Suprapubic skin (tissue), 4 donors: Measurements from ENCODE around the gene SF3B5. TPM values are rescaled to one million over a fixed set of nuclear protein-coding genes. Genes with fewer than 3 reads are reported as not detected.
"Not testable (repeated sequence)": the region's sequence is repeated elsewhere in the genome, so short reads cannot be mapped to it uniquely, and the experiment has no call there.

Experiments used
- DNase-seq, 2 donors: peaks; one replicate each; pipeline ENCODE4 v3.0.0-alpha.2; 2019; ENCODE audit warnings: low spot score in 2 of 2
- H3K27ac ChIP-seq: fragments of 200-600 bp; sonication (generic); one replicate; pipeline ENCODE4 v1.5.1; 2019
- H3K27me3 ChIP-seq: fragments of 200-600 bp; sonication (generic); one replicate; pipeline ENCODE4 v1.5.1; 2019
- H3K36me3 ChIP-seq: fragments of 200-600 bp; sonication (generic); one replicate; pipeline ENCODE4 v1.5.1; 2019
- H3K4me1 ChIP-seq: fragments of 200-600 bp; sonication (generic); one replicate; pipeline ENCODE4 v1.5.1; 2019
- H3K4me3 ChIP-seq: fragments of 200-600 bp; sonication (generic); one replicate; pipeline ENCODE4 v1.5.1; 2019; ENCODE audit warnings: mild to moderate bottlenecking
- H3K9me3 ChIP-seq: fragments of 200-600 bp; sonication (generic); one replicate; pipeline ENCODE4 v1.5.1; 2019
- CTCF ChIP-seq, 2 donors: fragments of 200-600 bp in 1 of 2; fragments of 450-650 bp in 1 of 2; sonication (generic) in 1 of 2; IDR thresholded peaks; one replicate each; pipeline ENCODE4 v1.5.1; 2016 to 2019; ENCODE audit warnings: antibody characterized with exemption in 2 of 2, mild to moderate bottlenecking in 1 of 2, moderate library complexity in 1 of 2
- EP300 ChIP-seq: sonication (generic); formaldehyde crosslinking; IDR thresholded peaks from one replicate; pipeline ENCODE4 v1.6.1; 2017; ENCODE audit warnings: antibody characterized with exemption
- POLR2A ChIP-seq, 2 donors: fragments of 450-650 bp; IDR thresholded peaks; one replicate each; pipeline ENCODE4 v1.6.1; 2017; ENCODE audit warnings: antibody characterized with exemption in 2 of 2, mild to moderate bottlenecking in 2 of 2, moderate library complexity in 2 of 2
- POLR2AphosphoS5 ChIP-seq, 3 donors: sonication (generic); formaldehyde crosslinking; IDR thresholded peaks; one replicate each; pipeline ENCODE4 v1.6.1; 2017; ENCODE audit warnings: antibody characterized with exemption in 3 of 3
- WGBS: methylation state at CpG from one replicate; pipeline ENCODE4 v1.1.5; 2018; 5-methylcytosine and 5-hydroxymethylcytosine counted together
- total RNA-seq, 4 donors: library from RNA; depleted of rRNA; stranded (reverse); fragments of >200 nt; gene quantifications; one replicate each; pipeline ENCODE4 v1.1.0, GENCODE V29; 2016

The SF3B5 gene
- total RNA-seq, 4 donors from 2014 or later, result 111 to 218 (median 173) TPM

GRCh38 chr6:144086959-144087358, 8.4 kb downstream of the SF3B5 start:
- no peaks in the 10 kb centered on the region for H3K9me3 ChIP-seq
- no peak for DNase-seq
- 88% methylated on average over 3 of the region's 3 CpGs for WGBS
- TF ChIP-seq POLR2AphosphoS5 (IDR thresholded peaks at IDR 0.05), result no peak
- TF ChIP-seq EP300, result no peak
- TF ChIP-seq CTCF (IDR thresholded peaks at IDR 0.05), result no peak
- TF ChIP-seq POLR2A (IDR thresholded peaks at IDR 0.05), result no peak
- H3K36me3 ChIP-seq, result no peaks in the 10 kb centered on the region
- H3K27me3 ChIP-seq, result no peaks in the 10 kb centered on the region
- H3K27ac ChIP-seq, result no peak overlapping the region
- H3K4me3 ChIP-seq, result no peak overlapping the region
- no peaks in the 10 kb centered on the region for H3K4me1 ChIP-seq

GRCh38 chr6:144083172-144083571, 12.2 kb downstream of the SF3B5 start:
- H3K4me3 ChIP-seq, result no peak overlapping the region
- WGBS, result 91% methylated on average over 1 of the region's 1 CpG
- no peaks in the 10 kb centered on the region for H3K27me3 ChIP-seq
- no peaks in the 10 kb centered on the region for H3K9me3 ChIP-seq
- no peak overlapping the region for H3K27ac ChIP-seq
- no peaks in the 10 kb centered on the region for H3K36me3 ChIP-seq
- no peak for TF ChIP-seq CTCF (IDR thresholded peaks at IDR 0.05)
- TF ChIP-seq POLR2AphosphoS5 (IDR thresholded peaks at IDR 0.05), result no peak
- no peak for TF ChIP-seq POLR2A (IDR thresholded peaks at IDR 0.05)
- no peak for TF ChIP-seq EP300
- DNase-seq, result no peak
- no peaks in the 10 kb centered on the region for H3K4me1 ChIP-seq

- not testable (repeated sequence) for DNase-seq, H3K27ac ChIP-seq, H3K27me3 ChIP-seq, H3K36me3 ChIP-seq, H3K4me1 ChIP-seq, H3K9me3 ChIP-seq, H3K4me3 ChIP-seq
- 95% methylated on average over 3 of the region's 3 CpGs for WGBS
Measured at GRCh38 chr6:144082412-144082811, 13.0 kb downstream of the SF3B5 start.

GRCh38 chr6:144077871-144078270, 17.5 kb downstream of the SF3B5 start:
- WGBS, result 91% methylated on average over 2 of the region's 2 CpGs
- H3K4me3 ChIP-seq, result no peak overlapping the region

GRCh38 chr6:144075875-144076274, 19.5 kb downstream of the SF3B5 start:
- H3K36me3 ChIP-seq, result no peaks in the 10 kb centered on the region
- no peaks in the 10 kb centered on the region for H3K4me1 ChIP-seq
- WGBS, result 100% methylated on average over 1 of the region's 1 CpG
- H3K9me3 ChIP-seq, result no peaks in the 10 kb centered on the region
- TF ChIP-seq EP300, result no peak
- TF ChIP-seq POLR2A (IDR thresholded peaks at IDR 0.05), result no peak
- no peak for TF ChIP-seq POLR2AphosphoS5 (IDR thresholded peaks at IDR 0.05)
- no peak for TF ChIP-seq CTCF (IDR thresholded peaks at IDR 0.05)
- no peak overlapping the region for H3K4me3 ChIP-seq
- no peak overlapping the region for H3K27ac ChIP-seq
- no peaks in the 10 kb centered on the region for H3K27me3 ChIP-seq
- DNase-seq, result no peak

More at GRCh38 chr6:144077871-144078270, 17.5 kb downstream of the SF3B5 start:
- no peak for DNase-seq
- Histone ChIP-seq H3K4me1 (no peaks in the 10 kb centered on the region), H3K27me3 (no peaks in the 10 kb centered on the region), H3K27ac (no peak overlapping the region), H3K9me3 (no peaks in the 10 kb centered on the region), H3K36me3 (no peaks in the 10 kb centered on the region)
- no peak for TF ChIP-seq POLR2A (IDR thresholded peaks at IDR 0.05)
- TF ChIP-seq CTCF (IDR thresholded peaks at IDR 0.05), result no peak
- TF ChIP-seq EP300, result no peak
- TF ChIP-seq POLR2AphosphoS5 (IDR thresholded peaks at IDR 0.05), result no peak

- Histone ChIP-seq H3K36me3 (no peaks in the 10 kb centered on the region), H3K9me3 (no peaks in the 10 kb centered on the region), H3K4me3 (no peak overlapping the region), H3K4me1 (no peaks in the 10 kb centered on the region), H3K27ac (no peak overlapping the region), H3K27me3 (no peaks in the 10 kb centered on the region)
- DNase-seq, result no peak
- TF ChIP-seq POLR2A (IDR thresholded peaks at IDR 0.05) (no peak), EP300 (no peak), CTCF (IDR thresholded peaks at IDR 0.05) (no peak), POLR2AphosphoS5 (IDR thresholded peaks at IDR 0.05) (no peak)
- WGBS, result 70% methylated on average over 3 of the region's 3 CpGs
Measured at GRCh38 chr6:144075187-144075586, 20.2 kb downstream of the SF3B5 start.
